Stimulated activated naive CD8-positive, alpha-beta T cell treated with anti-CD3 and anti-CD28 coated beads, Interleukin-15, amount 100 ng/mL, for 72 hours (primary cell): Measurements from ENCODE around the gene TMA7.
"Not testable (repeated sequence)": the region's sequence is repeated elsewhere in the genome, so short reads cannot be mapped to it uniquely, and the experiment has no call there.

Source experiments
- ATAC-seq: fragments of 150-1000 bp; cut with Tn5 transposase; 2 replicates; pipeline ENCODE4 v1.10.0; 2021; ENCODE audit warnings: mild to moderate bottlenecking, moderate library complexity
- DNase-seq, 2 donors: peaks; one replicate each; pipeline ENCODE4 v3.0.0; 2021 to 2022
- H3K27ac Mint-ChIP-seq, 2 donors: one replicate each; pipeline ENCODE4 v1.8.0; 2022; ENCODE audit warnings: mild to moderate bottlenecking in 2 of 2, mixed read lengths in 2 of 2, moderate library complexity in 2 of 2
- H3K27me3 Mint-ChIP-seq: one replicate; pipeline ENCODE4 v1.8.0; 2022; ENCODE audit warnings: mixed read lengths
- H3K4me1 Mint-ChIP-seq: one replicate; pipeline ENCODE4 v1.8.0; 2022; ENCODE audit warnings: mild to moderate bottlenecking, mixed read lengths
- H3K4me3 Mint-ChIP-seq, 2 donors: one replicate each; pipeline ENCODE4 v1.8.0; 2022; ENCODE audit warnings: mild to moderate bottlenecking in 2 of 2, mixed read lengths in 2 of 2, moderate library complexity in 1 of 2
- H3K9me3 Mint-ChIP-seq, 2 donors: one replicate each; pipeline ENCODE4 v1.8.0; 2022; ENCODE audit warnings: mixed read lengths in 2 of 2

Gene TMA7

DNA sequence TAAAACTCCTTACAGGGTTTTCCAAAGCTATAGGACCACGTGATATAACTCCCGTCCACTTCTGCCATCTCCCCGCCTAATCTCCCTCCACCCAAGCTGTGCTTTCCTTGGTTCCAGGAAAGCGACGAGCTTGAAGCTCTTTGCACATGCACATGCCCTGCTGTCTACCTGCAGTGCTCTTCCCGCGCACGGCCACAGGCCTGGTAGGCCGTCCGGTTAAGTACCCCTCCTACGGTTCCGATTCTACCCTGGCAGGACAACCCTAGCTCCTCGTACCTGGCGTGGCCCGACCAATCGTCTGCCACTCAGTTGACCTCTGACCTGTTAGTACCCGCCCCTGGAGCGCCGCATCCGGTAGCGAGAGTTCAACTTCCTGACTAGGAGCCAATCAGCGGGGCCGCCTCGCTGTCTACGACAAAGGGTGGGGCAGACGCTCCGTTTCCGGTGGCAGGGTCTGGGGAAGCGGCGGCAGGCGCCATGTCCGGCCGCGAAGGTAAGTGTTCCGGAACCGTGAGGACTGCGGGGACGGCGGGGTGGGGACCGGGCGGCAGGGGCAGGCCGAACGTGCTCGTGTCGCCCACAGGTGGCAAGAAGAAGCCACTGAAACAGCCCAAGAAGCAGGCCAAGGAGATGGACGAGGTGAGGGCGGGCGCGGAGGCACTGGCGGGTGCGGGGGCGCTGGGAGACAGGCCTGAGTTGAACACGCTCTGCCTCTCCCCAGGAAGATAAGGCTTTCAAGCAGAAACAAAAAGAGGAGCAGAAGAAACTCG, at the start of gene TMA7, which contains the start of gene CCDC51:
Gene TMA7 (plus strand): TSS at position 438 of the 770 bp plus-strand sequence. CDS start 40 bp downstream, at position 478.
Gene CCDC51 (minus strand): TSS at position 300 of the 770 bp plus-strand sequence. CDS start 4,991 bp downstream, outside the sequence.
- Mint-ChIP-seq H3K27ac (peak within 1 kb of the TSS; percentile 89 to 94), H3K27me3 (no peaks in the 10 kb centered on the region), H3K4me3 (peak within 1 kb of the TSS; percentile 89 to 96), H3K4me1 (peaks cover 40% of the 10 kb centered on the region), H3K9me3 (no peaks in the 10 kb centered on the region)
- ATAC-seq, result peak; percentile 98
- peak; percentile 95 to 98 for DNase-seq

DNA sequence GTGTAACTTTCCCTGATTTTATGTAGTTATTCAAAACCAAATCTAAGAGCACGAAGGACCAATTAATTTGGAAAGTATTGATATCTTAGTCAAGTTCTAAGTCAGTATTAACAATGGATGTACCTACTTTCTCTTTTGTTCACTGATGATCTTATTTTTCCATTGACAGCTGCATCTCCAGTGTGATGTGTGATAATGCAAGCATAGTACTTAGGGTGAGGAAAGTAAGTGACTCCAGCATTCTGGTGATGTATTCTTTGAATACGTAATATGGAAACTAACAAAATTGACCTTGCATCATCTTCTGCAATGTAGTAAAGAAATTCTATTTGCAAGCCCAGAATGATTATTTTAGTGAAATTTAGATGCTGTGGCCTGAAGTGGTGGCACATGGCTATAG, 45.7 kb upstream of the TMA7 start:
- peak overlapping the region in 1 of 2 donors; percentile 23 for H3K27ac Mint-ChIP-seq
- H3K4me1 Mint-ChIP-seq, result no peaks in the 10 kb centered on the region
- H3K4me3 Mint-ChIP-seq, result no peak overlapping the region
- no peak for ATAC-seq
- no peaks in the 10 kb centered on the region for H3K9me3 Mint-ChIP-seq
- H3K27me3 Mint-ChIP-seq, result peaks cover 9% of the 10 kb centered on the region
- no peak for DNase-seq

DNA sequence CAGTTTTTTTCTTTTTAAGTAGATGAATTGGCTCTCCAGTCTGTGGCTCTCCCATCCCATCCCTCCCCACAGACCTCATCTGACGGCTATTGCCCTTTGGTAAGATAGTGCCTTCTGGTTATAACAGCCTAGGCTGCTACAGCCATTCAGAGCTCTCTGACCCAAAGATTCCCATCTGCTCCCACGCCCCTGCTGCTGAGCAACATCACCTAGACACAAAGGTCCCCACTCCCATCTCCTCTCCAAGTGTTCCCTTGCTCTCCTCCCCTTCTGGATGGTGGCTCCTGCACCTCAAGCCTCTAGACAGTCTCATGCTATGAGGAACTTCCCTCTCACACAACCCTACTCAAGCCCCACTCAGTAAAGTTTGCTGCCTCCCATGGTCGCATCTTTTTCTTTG, 44.3 kb upstream of the TMA7 start:
- DNase-seq (no peak), ATAC-seq (no peak)
- no peaks in the 10 kb centered on the region for H3K4me1 Mint-ChIP-seq
- H3K27me3 Mint-ChIP-seq, result peaks cover 14% of the 10 kb centered on the region
- H3K4me3 Mint-ChIP-seq, result no peak overlapping the region
- H3K9me3 Mint-ChIP-seq, result no peaks in the 10 kb centered on the region
- no peak overlapping the region for H3K27ac Mint-ChIP-seq

- Mint-ChIP-seq H3K27me3 (peaks cover 14% of the 10 kb centered on the region), H3K4me1 (no peaks in the 10 kb centered on the region), H3K9me3 (no peaks in the 10 kb centered on the region), H3K27ac (no peak overlapping the region), H3K4me3 (no peak overlapping the region)
- peak in 1 of 2 donors; percentile 6 for DNase-seq
- no peak for ATAC-seq
Measured at GRCh38 chr3:48397767-48398681, 42.0 kb upstream of the TMA7 start.

DNA sequence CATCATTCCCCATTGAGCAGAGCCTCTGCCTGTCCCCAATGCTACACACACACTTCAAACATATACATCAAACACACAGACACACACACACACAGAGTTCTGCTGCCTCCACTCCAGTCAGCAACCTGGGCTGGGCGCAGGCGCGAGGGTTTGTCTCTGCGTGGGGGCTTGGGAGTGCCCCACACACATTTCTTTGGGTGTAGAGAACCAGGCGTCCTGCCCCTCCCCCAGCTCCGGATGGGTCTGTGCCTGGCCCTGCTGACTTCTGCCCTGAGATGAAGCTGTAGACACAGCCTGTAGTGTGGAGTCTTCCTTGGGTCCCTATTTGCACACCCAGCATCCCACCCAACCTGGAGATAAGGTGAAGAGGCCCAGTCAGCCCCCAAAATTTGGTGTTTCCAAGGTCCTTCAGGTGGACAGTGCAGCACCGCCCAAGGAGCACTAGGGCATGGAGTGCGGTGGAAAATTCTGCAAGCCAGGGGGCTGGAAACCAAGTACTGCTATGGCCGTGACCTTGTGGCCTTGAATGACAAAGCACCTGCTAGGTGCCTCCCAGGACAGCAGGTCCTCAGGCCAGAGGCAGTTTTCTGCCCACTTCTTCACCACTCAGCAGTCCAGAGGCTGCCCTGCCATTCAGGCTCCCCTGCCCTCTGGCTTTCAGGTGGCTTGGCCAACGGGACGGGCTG, 41.2 kb upstream of the TMA7 start:
- no peak for ATAC-seq
- peak in 1 of 2 donors; percentile 6 for DNase-seq
- Mint-ChIP-seq H3K27ac (no peak overlapping the region), H3K27me3 (peaks cover 14% of the 10 kb centered on the region), H3K4me1 (no peaks in the 10 kb centered on the region), H3K9me3 (no peaks in the 10 kb centered on the region), H3K4me3 (no peak overlapping the region)

- H3K4me1 Mint-ChIP-seq, result no peaks in the 10 kb centered on the region
- DNase-seq (peak in 1 of 2 donors; percentile 7), ATAC-seq (no peak)
- H3K4me3 Mint-ChIP-seq, result no peak overlapping the region
- no peak overlapping the region for H3K27ac Mint-ChIP-seq
- no peaks in the 10 kb centered on the region for H3K9me3 Mint-ChIP-seq
- peaks cover 14% of the 10 kb centered on the region for H3K27me3 Mint-ChIP-seq
Measured at GRCh38 chr3:48399387-48400172, 40.5 kb upstream of the TMA7 start.

DNA sequence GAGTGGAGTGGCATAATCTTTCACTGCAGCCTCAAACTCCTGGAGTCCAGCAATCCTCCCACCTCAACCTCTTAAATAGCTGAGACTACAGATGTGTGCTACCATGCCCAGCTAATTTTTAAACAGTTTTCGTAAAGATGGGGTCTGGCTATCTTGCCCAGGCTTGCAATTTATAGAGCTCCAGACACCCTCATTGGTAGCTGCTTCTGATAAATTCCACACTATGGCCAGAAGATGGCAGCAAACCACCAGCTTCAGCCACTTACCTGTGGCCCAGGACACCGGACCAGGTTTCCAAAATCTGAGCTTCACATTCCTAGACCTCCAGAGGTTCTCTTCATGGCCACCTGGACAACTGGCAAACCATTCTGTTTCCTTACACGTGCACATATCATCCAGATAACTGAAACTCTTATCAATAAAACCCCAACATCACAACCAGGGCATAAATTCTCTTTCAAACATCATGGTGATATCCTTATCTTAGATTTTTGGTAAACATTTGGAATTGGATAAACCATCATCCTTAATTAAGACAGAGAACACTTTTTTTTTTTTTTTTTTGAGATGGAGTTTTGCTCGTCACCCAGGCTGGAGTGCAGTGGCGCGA, 39.1 kb upstream of the TMA7 start:
- peak; percentile 79 for ATAC-seq
- no peak overlapping the region for H3K4me3 Mint-ChIP-seq
- DNase-seq, result peak; percentile 57 to 61

GRCh38 chr3:48401434-48401901, 38.6 kb upstream of the TMA7 start:
- not testable (repeated sequence) for H3K4me3 Mint-ChIP-seq, ATAC-seq, H3K27ac Mint-ChIP-seq, DNase-seq, H3K4me1 Mint-ChIP-seq, H3K9me3 Mint-ChIP-seq, H3K27me3 Mint-ChIP-seq

More for the DNA sequence above, 39.1 kb upstream of the TMA7 start:
- Mint-ChIP-seq H3K9me3 (no peaks in the 10 kb centered on the region), H3K27me3 (peaks cover 11% of the 10 kb centered on the region), H3K27ac (peak overlapping the region in 1 of 2 donors; percentile 85), H3K4me1 (no peaks in the 10 kb centered on the region)

DNA sequence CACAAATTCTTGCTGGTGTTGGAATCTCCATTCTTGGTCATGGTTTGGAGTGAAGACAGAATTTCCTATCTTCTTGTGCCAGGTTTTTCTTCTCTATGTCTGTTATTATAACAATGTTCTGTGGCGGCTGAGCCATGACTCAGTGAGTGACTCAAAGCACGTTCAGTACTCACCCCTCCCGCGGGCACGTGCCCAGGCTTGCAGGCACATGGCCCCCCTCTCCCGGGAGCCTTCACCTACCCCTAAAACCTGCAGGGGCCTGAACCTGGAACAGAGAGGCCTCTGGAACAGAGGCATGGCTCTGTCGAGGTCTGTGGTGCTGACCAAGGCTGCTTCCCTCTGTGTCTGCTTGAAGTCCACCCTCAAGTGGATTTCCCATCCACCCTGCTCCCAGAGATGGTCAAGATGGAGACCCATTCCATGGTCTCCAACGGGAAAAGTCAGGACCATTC, 37.8 kb upstream of the TMA7 start:
- ATAC-seq (no peak), DNase-seq (peak in 1 of 2 donors; percentile 2)
- no peaks in the 10 kb centered on the region for H3K9me3 Mint-ChIP-seq

GRCh38 chr3:48402907-48403306, 37.1 kb upstream of the TMA7 start:
- no peaks in the 10 kb centered on the region for H3K9me3 Mint-ChIP-seq
- ATAC-seq, result no peak
- H3K27me3 Mint-ChIP-seq, result peaks cover 9% of the 10 kb centered on the region
- H3K27ac Mint-ChIP-seq, result no peak overlapping the region
- DNase-seq, result peak in 1 of 2 donors; percentile 4
- no peaks in the 10 kb centered on the region for H3K4me1 Mint-ChIP-seq
- H3K4me3 Mint-ChIP-seq, result no peak overlapping the region

More for the DNA sequence above, 37.8 kb upstream of the TMA7 start:
- Mint-ChIP-seq H3K27ac (no peak overlapping the region), H3K4me3 (no peak overlapping the region), H3K4me1 (no peaks in the 10 kb centered on the region), H3K27me3 (peaks cover 9% of the 10 kb centered on the region)

GRCh38 chr3:48403533-48404439, 36.3 kb upstream of the TMA7 start:
- Mint-ChIP-seq H3K4me1 (no peaks in the 10 kb centered on the region), H3K27me3 (peaks cover 9% of the 10 kb centered on the region), H3K4me3 (no peak overlapping the region), H3K9me3 (no peaks in the 10 kb centered on the region), H3K27ac (peak overlapping the region in 1 of 2 donors; percentile 37)
- DNase-seq, result peak in 1 of 2 donors; percentile 9
- ATAC-seq, result no peak

DNA sequence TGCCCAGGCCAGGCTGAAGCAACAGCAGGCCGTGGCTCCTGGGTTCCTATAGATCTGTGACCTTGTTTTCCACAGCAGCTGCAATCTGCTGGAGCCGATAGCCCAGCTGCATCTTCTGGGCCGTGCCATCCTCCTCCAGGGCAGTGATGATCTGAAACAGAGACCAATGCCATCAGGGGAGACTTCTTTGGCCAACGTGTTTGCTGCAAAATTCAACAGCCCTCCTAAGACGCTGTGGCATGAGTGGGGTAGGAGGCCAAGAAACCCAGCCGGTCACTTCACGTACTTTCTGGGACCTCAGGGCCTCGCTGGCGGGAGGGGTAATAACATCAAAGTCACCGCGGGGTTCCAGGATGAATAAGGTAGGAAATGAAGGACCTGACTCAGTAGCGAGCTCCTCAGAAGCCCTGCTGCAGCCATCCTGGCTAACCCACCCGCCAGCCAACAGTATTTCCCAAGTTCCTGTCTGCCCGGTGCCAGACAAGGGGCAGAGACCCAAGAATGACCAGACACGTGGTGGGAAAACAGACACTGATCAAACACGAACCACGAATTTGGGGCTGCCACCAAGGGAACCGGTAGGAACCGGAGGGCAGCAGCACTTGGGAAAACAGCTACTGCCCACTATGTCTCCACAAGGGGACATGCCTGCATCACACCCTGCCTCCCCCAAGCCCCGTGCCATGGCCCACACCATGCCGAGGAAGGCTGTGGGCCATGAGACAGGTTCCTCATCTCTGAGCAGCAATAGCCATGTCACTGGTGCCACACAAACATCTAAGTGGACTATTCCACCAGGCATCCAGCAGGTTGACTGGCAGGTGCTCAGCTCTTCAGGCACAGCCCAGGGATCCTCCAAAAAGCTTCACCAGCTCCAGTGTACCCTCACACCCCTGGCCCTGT, 35.4 kb upstream of the TMA7 start:
- H3K27ac Mint-ChIP-seq, result no peak overlapping the region
- no peaks in the 10 kb centered on the region for H3K4me1 Mint-ChIP-seq
- peak in 1 of 2 donors; percentile 6 for DNase-seq
- H3K4me3 Mint-ChIP-seq, result no peak overlapping the region
- no peaks in the 10 kb centered on the region for H3K9me3 Mint-ChIP-seq
- peaks cover 2% of the 10 kb centered on the region for H3K27me3 Mint-ChIP-seq
- ATAC-seq, result no peak
